SH-SY5Y (cell line): ENCODE data around the gene CELSR1.

Source experiments
- GATA2 ChIP-seq: IDR thresholded peaks from 2 replicates; pipeline ENCODE4 v1.6.1; 2011; ENCODE audit warnings: mild to moderate bottlenecking, low read depth, low read length
- GATA3 ChIP-seq: IDR thresholded peaks from 2 replicates; pipeline ENCODE4 v1.6.1; 2011; ENCODE audit warnings: low read depth, mild to moderate bottlenecking, low read length, moderate library complexity

DNA sequence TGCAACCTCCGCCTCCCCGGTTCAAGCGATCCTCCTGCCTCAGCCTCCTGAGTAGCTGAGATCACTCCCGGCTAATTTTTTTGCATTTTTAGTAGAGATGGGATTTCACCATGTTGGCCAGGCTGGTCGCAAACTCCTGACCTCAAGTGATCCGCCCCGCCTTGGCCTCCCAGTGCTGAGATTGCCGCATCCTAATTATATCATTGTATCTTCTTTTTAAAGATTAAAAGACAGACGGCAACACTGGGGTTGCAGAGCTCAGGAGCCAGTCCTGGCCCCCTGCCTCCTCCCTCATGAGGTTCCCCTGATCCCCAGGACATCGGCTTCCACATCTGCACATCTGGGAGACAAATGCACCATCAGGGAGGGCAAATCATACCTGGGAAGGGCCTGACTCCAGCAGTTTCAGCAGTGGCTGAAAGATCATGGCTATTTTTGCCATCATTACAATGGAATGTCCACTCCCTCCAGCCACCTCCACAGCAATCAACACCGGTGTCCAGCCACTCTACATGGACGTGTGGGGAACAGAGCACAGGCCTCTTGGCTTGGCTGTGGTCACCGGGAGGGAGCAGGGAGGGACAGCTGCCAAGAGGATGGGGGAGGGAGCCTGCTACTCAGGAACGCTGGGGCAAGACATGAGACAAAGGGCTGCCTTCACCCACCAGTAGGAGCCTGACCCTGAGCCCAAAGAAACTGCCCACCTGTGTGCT is 9.2 kb upstream of the CELSR1 start:
- TF ChIP-seq GATA2 (no peak), GATA3 (no peak)
